ENCODE results near the gene NHEJ1. TPM values are rescaled to one million over a fixed set of nuclear protein-coding genes. Genes with fewer than 3 reads are reported as not detected.

NHEJ1 gene
- total and polyA plus RNA-seq, 8 donors, result 3.9 to 8.7 (median 6.6) TPM

DNA sequence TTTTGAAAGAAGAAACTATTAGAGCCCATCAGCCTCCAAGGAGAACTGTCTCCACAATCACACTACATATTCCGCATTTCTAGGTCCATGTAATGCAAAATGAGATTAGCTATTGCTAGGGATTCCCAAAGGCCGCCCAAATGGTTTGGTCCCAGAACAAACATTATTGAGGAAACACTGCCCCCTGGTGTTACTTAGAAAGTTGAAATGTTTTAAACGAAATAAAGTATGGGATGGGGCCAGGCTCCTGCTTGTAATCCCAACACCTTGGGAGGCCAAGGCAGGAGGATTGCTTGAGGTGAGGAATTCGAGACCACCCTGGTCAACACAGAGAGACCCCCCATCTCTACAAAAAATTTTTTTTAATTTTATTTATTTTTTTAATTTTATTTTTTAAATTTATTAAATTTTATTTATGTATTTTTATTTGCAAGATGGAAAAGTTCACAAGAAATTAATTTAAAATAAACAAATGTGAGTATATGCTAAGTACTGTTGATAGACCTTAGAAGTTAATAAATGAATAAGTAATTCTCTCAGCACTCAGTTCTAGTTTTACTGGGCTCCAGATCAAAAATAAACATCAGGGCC is 5.5 kb downstream of the NHEJ1 start:
- Histone ChIP-seq H3K27ac (no peak overlapping the region), H3K4me1 (peaks cover 0 to 4% (median 0%) of the 10 kb centered on the region in 3 donors), H3K36me3 (peaks cover 0 to 6% (median 4%) of the 10 kb centered on the region in 3 donors), H3K27me3 (no peaks in the 10 kb centered on the region), H3K9me3 (no peaks in the 10 kb centered on the region), H3K4me3 (no peak overlapping the region)
- 1 to 2% methylated on average over 4 of the region's 4 CpGs for WGBS, 2 donors
- intact Hi-C loops (cut with DNase I), result loop anchor here in 2 of 3 donors (10.0 kb wide), 2 partner anchors 100 to 130 kb away; no protein-coding TSS in a partner anchor
- no peak for FAIRE-seq
- peak; percentile 29 to 59 (median 45) for TF ChIP-seq CTCF (IDR thresholded peaks at IDR 0.05)
- ATAC-seq, result peak; percentile 46 to 86 (median 82)
- peak in 2 of 6 donors; percentile 49 to 56 for DNase-seq

DNA sequence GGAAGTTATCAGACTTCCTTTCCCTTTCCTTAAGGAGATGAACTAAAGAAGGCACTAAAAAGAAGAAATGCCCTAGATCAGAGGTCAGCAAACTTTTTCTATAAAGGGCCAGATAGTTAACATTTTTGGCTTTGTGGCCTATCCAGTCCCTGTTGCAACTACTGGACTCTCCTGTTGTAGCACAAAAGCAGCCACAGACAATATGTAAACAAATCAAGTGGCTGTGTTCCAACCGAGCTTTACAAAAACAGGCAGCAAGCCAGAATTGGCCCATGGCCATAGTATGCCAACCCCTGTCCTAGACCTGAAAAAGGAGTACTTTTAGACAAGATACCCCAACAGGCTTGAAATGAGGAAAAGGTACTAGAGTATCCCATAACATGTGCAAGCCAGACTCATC is 10.9 kb downstream of the NHEJ1 start:
- intact Hi-C loops (cut with DNase I), result loop anchor here in 2 of 3 donors (5.0 to 10.0 kb wide), 3 partner anchors 92 to 125 kb away; no protein-coding TSS in a partner anchor
- TF ChIP-seq CTCF (IDR thresholded peaks at IDR 0.05), result no peak

GRCh38 chr2:219142329-219142728 is 18.3 kb downstream of the NHEJ1 start:
- DNase-seq (peak in 2 of 6 donors; percentile 43 to 57), ATAC-seq (peak in 3 of 4 donors; percentile 12 to 93 (median 66)), FAIRE-seq (no peak)
- Histone ChIP-seq H3K4me1 (no peaks in the 10 kb centered on the region), H3K36me3 (peaks cover 0 to 2% (median 0%) of the 10 kb centered on the region in 3 donors), H3K4me3 (no peak overlapping the region), H3K27ac (no peak overlapping the region), H3K9me3 (no peaks in the 10 kb centered on the region), H3K27me3 (no peaks in the 10 kb centered on the region)
- TF ChIP-seq CTCF (IDR thresholded peaks at IDR 0.05), result no peak
- 91 to 93% methylated on average over 6 of the region's 6 CpGs for WGBS, 2 donors
- intact Hi-C loops (cut with DNase I), result no loop called here

More for the DNA sequence above, 10.9 kb downstream of the NHEJ1 start:
- FAIRE-seq (no peak), DNase-seq (peak in 2 of 6 donors; percentile 45 to 53), ATAC-seq (peak; percentile 45 to 84 (median 64))
- WGBS, 2 donors, result 10 to 13% methylated on average over 1 of the region's 1 CpG
- peaks cover 0 to 4% (median 0%) of the 10 kb centered on the region in 3 donors for H3K36me3 ChIP-seq
- no peaks in the 10 kb centered on the region for H3K9me3 ChIP-seq
- H3K27me3 ChIP-seq, result no peaks in the 10 kb centered on the region
- H3K4me1 ChIP-seq, result peaks cover 5 to 9% (median 7%) of the 10 kb centered on the region in 3 donors
- H3K27ac ChIP-seq, result peak overlapping the region in 1 of 4 donors; percentile 1
- no peak overlapping the region for H3K4me3 ChIP-seq

- Histone ChIP-seq H3K27ac (no peak overlapping the region), H3K27me3 (no peaks in the 10 kb centered on the region), H3K4me1 (no peaks in the 10 kb centered on the region), H3K9me3 (no peaks in the 10 kb centered on the region), H3K4me3 (no peak overlapping the region), H3K36me3 (peaks cover 0 to 2% (median 0%) of the 10 kb centered on the region in 3 donors)
- no peak for TF ChIP-seq CTCF (IDR thresholded peaks at IDR 0.05)
- FAIRE-seq (no peak), DNase-seq (no peak), ATAC-seq (no peak)
- 95 to 97% methylated on average over 3 of the region's 3 CpGs for WGBS, 2 donors
- intact Hi-C loops (cut with DNase I), result no loop called here
Measured at GRCh38 chr2:219140722-219141121, 19.9 kb downstream of the NHEJ1 start.

- H3K27ac ChIP-seq, result no peak overlapping the region
- 83 to 87% methylated on average over 4 of the region's 4 CpGs for WGBS, 2 donors
- H3K36me3 ChIP-seq, result no peaks in the 10 kb centered on the region
- ATAC-seq, result no peak
- TF ChIP-seq CTCF (IDR thresholded peaks at IDR 0.05), result no peak
- no peaks in the 10 kb centered on the region for H3K27me3 ChIP-seq
- FAIRE-seq, result no peak
- no peak for DNase-seq
- intact Hi-C loops (cut with DNase I), result no loop called here
- H3K4me1 ChIP-seq, result no peaks in the 10 kb centered on the region
- H3K9me3 ChIP-seq, result no peaks in the 10 kb centered on the region
- no peak overlapping the region for H3K4me3 ChIP-seq
Measured at GRCh38 chr2:219133976-219134375, 26.6 kb downstream of the NHEJ1 start.
